Spleen (tissue), 11 donors: Measurements from ENCODE around the gene NPHS1. TPM values are rescaled to one million over a fixed set of nuclear protein-coding genes. Genes with fewer than 3 reads are reported as not detected.
A peak's percentile ranks its signal among the peaks of the same experiment; 100 is the strongest.

Source experiments
- DNase-seq: peaks from one replicate; pipeline ENCODE4 v3.0.0-alpha.2; 2020
- H3K27ac ChIP-seq, 8 donors: fragments of 200-600 bp; sonication (generic) in 7 of 8; 1 replicate in 4 of 8; 2 replicates in 4 of 8; pipeline versions ENCODE4 v1.5.0 to v1.8.0; 2016 to 2021; ENCODE audit warnings: inconsistent platforms in 4 of 8, mild to moderate bottlenecking in 4 of 8, moderate library complexity in 1 of 8
- H3K27me3 ChIP-seq, 7 donors: fragments of 200-600 bp; sonication (generic) in 6 of 7; replicated peaks in 1 of 7; 1 replicate in 4 of 7; 2 replicates in 3 of 7; pipeline versions ENCODE4 v1.5.0 to v1.8.0; 2016 to 2021; ENCODE audit warnings: inconsistent platforms in 3 of 7, mild to moderate bottlenecking in 1 of 7
- H3K36me3 ChIP-seq, 6 donors: fragments of 200-600 bp; sonication (generic) in 5 of 6; 1 replicate in 4 of 6; 2 replicates in 2 of 6; pipeline versions ENCODE4 v1.5.0 to v1.8.0; 2016 to 2021; ENCODE audit warnings: inconsistent platforms in 2 of 6
- H3K4me1 ChIP-seq, 6 donors: fragments of 200-600 bp; sonication (generic) in 5 of 6; 1 replicate in 3 of 6; 2 replicates in 3 of 6; pipeline versions ENCODE4 v1.5.0 to v1.8.0; 2016 to 2021; ENCODE audit warnings: inconsistent platforms in 3 of 6
- H3K4me3 ChIP-seq, 8 donors: fragments of 200-600 bp; sonication (generic) in 7 of 8; 1 replicate in 4 of 8; 2 replicates in 4 of 8; pipeline versions ENCODE4 v1.5.0 to v1.8.0; 2016 to 2021; ENCODE audit warnings: inconsistent platforms in 4 of 8, mild to moderate bottlenecking in 4 of 8, moderate library complexity in 2 of 8
- H3K9me3 ChIP-seq, 8 donors: fragments of 200-600 bp; sonication (generic) in 7 of 8; 1 replicate in 4 of 8; 2 replicates in 4 of 8; pipeline versions ENCODE4 v1.5.0 to v1.8.0; 2016 to 2021; ENCODE audit warnings: inconsistent platforms in 4 of 8
- POLR2A ChIP-seq, 3 donors: fragments of 450-650 bp; IDR thresholded peaks; one replicate each; pipeline ENCODE4 v1.5.1; 2017; ENCODE audit warnings: antibody characterized with exemption in 3 of 3, mild to moderate bottlenecking in 1 of 3
- POLR2AphosphoS5 ChIP-seq, 3 donors: sonication (generic); formaldehyde crosslinking; IDR thresholded peaks; one replicate each; pipeline ENCODE4 v1.5.1; 2017; ENCODE audit warnings: antibody characterized with exemption in 3 of 3
- WGBS, 5 donors: extraction: QIAGEN DNeasy Blood & Tissue Kit in 3 of 5; methylation state at CpG; one replicate each; pipeline versions ENCODE4 v1.1.5 to v1.1.7; 2013 to 2018; 5-methylcytosine and 5-hydroxymethylcytosine counted together
- intact Hi-C: fragments of 100-400 bp; cut with DNase I; formaldehyde crosslinking; loops from one replicate; pipeline ENCODE4 v1.15.0; 2023; ENCODE audit warnings: low total_unique reads
- polyA plus RNA-seq, 3 donors: library from polyadenylated mRNA; stranded (reverse); fragments of 200-250 nt; gene quantifications; one replicate each; pipeline ENCODE4 v1.2.1, GENCODE V29; 2013
- total RNA-seq, 7 donors: library from RNA; depleted of rRNA in 3 of 7; stranded (reverse); fragments of >200 nt in 3 of 7; fragmentation: NEBNext Ultra II Directional in 4 of 7; extraction: Animal tissue kit (Norgen Biotek cat#: 25700) in 4 of 7; gene quantifications; one replicate each; pipeline versions ENCODE4 v1.1.0 to v1.2.1, GENCODE V29; 2016 to 2021
- TF ChIP-seq, protein P1 (sequence below), 11 experiments: fragments of 200-600 bp in 7 of 11; fragments of 450-650 bp in 4 of 11; sonication (generic) in 4 of 11; IDR thresholded peaks in 8 of 11; conservative IDR thresholded peaks in 3 of 11; 1 replicate in 7 of 11; 2 replicates in 4 of 11; pipeline versions ENCODE4 v1.4.0 to v1.8.0; 2016 to 2021; ENCODE audit warnings: antibody characterized with exemption in 11 of 11, inconsistent platforms in 4 of 11, mild to moderate bottlenecking in 1 of 11
- donor health status: healthy with polysubstance abuse.
- donor health status: DM: no; HTN: no; CAD: no; lungs with moderate emphysema.
- donor health status: DM: no; HTN: no; CAD: no.
- donor health status: Bipolar disorder and iron deficiency.
- donor health status: healthy.
- donor health status: DM: no; HTN: no; CAD: no.
- donor health status: DM: yes; HTN: yes; CAD: no.

NPHS1 gene
- total and polyA plus RNA-seq, 10 donors = 0.10 to 0.60 (median 0.20) TPM; not detected in 5

GRCh38 chr19:35889370-35890112, 37.2 kb upstream of the NPHS1 start:
- intact Hi-C loops = no loop called here
- no peak overlapping the region for H3K4me3 ChIP-seq
- no peak overlapping the region for H3K27ac ChIP-seq
- DNase-seq = no peak
- H3K36me3 ChIP-seq = peaks cover 5 to 92% (median 76%) of the 10 kb centered on the region in 6 donors
- H3K9me3 ChIP-seq = no peaks in the 10 kb centered on the region
- H3K4me1 ChIP-seq = peaks cover 0 to 4% (median 0%) of the 10 kb centered on the region in 6 donors
- 93 to 96% (median 96%) methylated on average over 9 to 18 of the region's 18 CpGs for WGBS, 5 donors
- TF ChIP-seq, protein P1, sequence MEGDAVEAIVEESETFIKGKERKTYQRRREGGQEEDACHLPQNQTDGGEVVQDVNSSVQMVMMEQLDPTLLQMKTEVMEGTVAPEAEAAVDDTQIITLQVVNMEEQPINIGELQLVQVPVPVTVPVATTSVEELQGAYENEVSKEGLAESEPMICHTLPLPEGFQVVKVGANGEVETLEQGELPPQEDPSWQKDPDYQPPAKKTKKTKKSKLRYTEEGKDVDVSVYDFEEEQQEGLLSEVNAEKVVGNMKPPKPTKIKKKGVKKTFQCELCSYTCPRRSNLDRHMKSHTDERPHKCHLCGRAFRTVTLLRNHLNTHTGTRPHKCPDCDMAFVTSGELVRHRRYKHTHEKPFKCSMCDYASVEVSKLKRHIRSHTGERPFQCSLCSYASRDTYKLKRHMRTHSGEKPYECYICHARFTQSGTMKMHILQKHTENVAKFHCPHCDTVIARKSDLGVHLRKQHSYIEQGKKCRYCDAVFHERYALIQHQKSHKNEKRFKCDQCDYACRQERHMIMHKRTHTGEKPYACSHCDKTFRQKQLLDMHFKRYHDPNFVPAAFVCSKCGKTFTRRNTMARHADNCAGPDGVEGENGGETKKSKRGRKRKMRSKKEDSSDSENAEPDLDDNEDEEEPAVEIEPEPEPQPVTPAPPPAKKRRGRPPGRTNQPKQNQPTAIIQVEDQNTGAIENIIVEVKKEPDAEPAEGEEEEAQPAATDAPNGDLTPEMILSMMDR (IDR thresholded peaks at IDR 0.05 in 8 of 11, conservative IDR thresholded peaks at IDR 0.05 in 3 of 11) = no peak
- no peak for TF ChIP-seq POLR2A (IDR thresholded peaks at IDR 0.05)
- TF ChIP-seq POLR2AphosphoS5 (IDR thresholded peaks at IDR 0.05) = peak in 1 of 3 donors; percentile 47
- H3K27me3 ChIP-seq = no peaks in the 10 kb centered on the region

DNA sequence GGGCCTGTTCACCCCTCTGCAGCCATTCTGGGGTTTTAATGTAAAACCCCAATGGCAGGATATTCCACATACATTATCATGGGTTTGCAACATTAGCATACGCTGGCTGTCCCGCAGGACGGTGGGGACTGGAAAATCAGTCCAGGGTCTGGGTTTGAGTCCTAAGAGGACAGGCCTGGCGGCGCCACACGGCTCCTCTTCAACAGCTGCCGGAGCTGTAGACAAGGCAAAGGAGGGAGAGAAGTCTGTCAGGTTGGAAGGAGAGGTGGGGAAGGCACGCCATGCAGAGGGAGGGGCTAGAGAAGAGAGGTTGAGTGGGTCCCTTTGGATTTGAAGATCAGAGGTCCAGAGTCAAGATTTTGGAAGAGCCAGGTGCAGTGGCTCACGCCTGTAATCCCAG, 36.1 kb upstream of the NPHS1 start:
- Histone ChIP-seq H3K9me3 (no peaks in the 10 kb centered on the region), H3K4me1 (peaks cover 0 to 3% (median 0%) of the 10 kb centered on the region in 6 donors), H3K27ac (no peak overlapping the region), H3K27me3 (no peaks in the 10 kb centered on the region), H3K36me3 (peaks cover 5 to 81% (median 65%) of the 10 kb centered on the region in 6 donors), H3K4me3 (no peak overlapping the region)
- TF ChIP-seq POLR2A (IDR thresholded peaks at IDR 0.05) (no peak), POLR2AphosphoS5 (IDR thresholded peaks at IDR 0.05) (no peak)
- TF ChIP-seq, protein P1 (IDR thresholded peaks at IDR 0.05 in 8 of 11, conservative IDR thresholded peaks at IDR 0.05 in 3 of 11) = no peak
- intact Hi-C loops = no loop called here
- WGBS, 5 donors = 93 to 98% (median 95%) methylated on average over 9 of the region's 9 CpGs
- no peak for DNase-seq

- WGBS, 5 donors = 89 to 93% (median 91%) methylated on average over 5 of the region's 5 CpGs
- Histone ChIP-seq H3K4me3 (no peak overlapping the region), H3K27ac (no peak overlapping the region), H3K36me3 (peaks cover 5 to 69% (median 53%) of the 10 kb centered on the region in 6 donors), H3K4me1 (peaks cover 0 to 5% (median 2%) of the 10 kb centered on the region in 6 donors), H3K9me3 (no peaks in the 10 kb centered on the region), H3K27me3 (no peaks in the 10 kb centered on the region)
- DNase-seq = no peak
- TF ChIP-seq, protein P1 (IDR thresholded peaks at IDR 0.05 in 8 of 11, conservative IDR thresholded peaks at IDR 0.05 in 3 of 11) = no peak
- TF ChIP-seq POLR2A (IDR thresholded peaks at IDR 0.05) (no peak), POLR2AphosphoS5 (IDR thresholded peaks at IDR 0.05) (no peak)
- intact Hi-C loops = no loop called here
Observed at GRCh38 chr19:35887197-35887596, 34.9 kb upstream of the NPHS1 start.

DNA sequence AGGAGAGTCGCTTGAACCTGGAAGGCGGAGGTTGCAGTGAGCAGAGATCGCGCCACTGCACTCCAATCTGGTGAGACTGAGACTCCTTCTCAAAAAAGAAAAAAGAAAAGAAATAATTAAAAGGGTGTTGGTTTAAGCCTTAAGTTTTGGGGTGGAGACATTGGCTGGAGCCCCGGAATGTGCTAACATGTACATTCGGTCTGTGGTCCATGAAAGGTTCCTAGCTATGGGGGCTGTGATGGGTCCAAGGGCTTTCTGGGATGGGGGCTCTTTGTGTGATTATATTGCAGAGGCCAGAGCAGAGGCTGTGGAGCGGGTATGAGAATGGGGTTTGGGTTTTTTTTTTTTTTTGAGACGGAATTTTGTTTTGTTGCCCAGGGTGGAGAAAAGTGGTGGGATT, 33.6 kb upstream of the NPHS1 start:
- DNase-seq = no peak
- WGBS, 5 donors = 92 to 97% (median 94%) methylated on average over 7 to 8 of the region's 8 CpGs
- intact Hi-C loops = loop anchor here (2.0 kb wide), 1 partner anchor 45 kb away; no protein-coding TSS in a partner anchor

More for the DNA sequence above, 33.6 kb upstream of the NPHS1 start:
- H3K27ac ChIP-seq = no peak overlapping the region
- H3K9me3 ChIP-seq = no peaks in the 10 kb centered on the region
- peaks cover 0 to 7% (median 2%) of the 10 kb centered on the region in 6 donors for H3K4me1 ChIP-seq
- H3K27me3 ChIP-seq = peaks cover 0 to 1% (median 0%) of the 10 kb centered on the region in 7 donors
- H3K4me3 ChIP-seq = no peak overlapping the region
- peaks cover 5 to 56% (median 42%) of the 10 kb centered on the region in 6 donors for H3K36me3 ChIP-seq
- TF ChIP-seq POLR2AphosphoS5 (IDR thresholded peaks at IDR 0.05) = peak in 1 of 3 donors; percentile 3
- TF ChIP-seq, protein P1 (IDR thresholded peaks at IDR 0.05 in 8 of 11, conservative IDR thresholded peaks at IDR 0.05 in 3 of 11) = no peak
